ENCODE data around the gene CTNNBL1. TPM values are rescaled to one million over a fixed set of nuclear protein-coding genes. Genes with fewer than 3 reads are reported as not detected.

The CTNNBL1 gene
- total and polyA plus RNA-seq, 2 of the 4 experiments (the other 2 are of a cell fraction): 29.9 to 34.1 TPM

GRCh38 chr20:37902504-37903313 lies 208.9 kb downstream of the CTNNBL1 start, which contains the start of gene VSTM2L:
Gene VSTM2L, plus strand, starts transcription at chr20:37903127. Its CDS starts 224 bp downstream, at chr20:37903351.
- H2BK20ac ChIP-seq (ENCODE audit: low read depth, low read length): no peak within 1 kb of the TSS
- no peak within 1 kb of the TSS for H3K27ac ChIP-seq (ENCODE audit: insufficient read depth, low read length)
- no peak within 1 kb of the TSS for H2BK5ac ChIP-seq (ENCODE audit: low read depth, low read length, poor library complexity, severe bottlenecking)
- DNase-seq: peak; percentile 47
- in situ Hi-C loops (cut with MboI; ENCODE audit: low sequenced_read_pairs): no loop called here
- peak within 1 kb of the TSS; percentile 11 for H2AK9ac ChIP-seq (replicated peaks; ENCODE audit: low read depth, low read length, poor library complexity)
- H3K9ac ChIP-seq (ENCODE audit: low read depth, low read length): no peak within 1 kb of the TSS
- H2AFZ ChIP-seq (replicated peaks; ENCODE audit: low read length, poor library complexity): peak within 1 kb of the TSS; percentile 82
- no peak within 1 kb of the TSS for H2BK15ac ChIP-seq (ENCODE audit: low read depth, low read length)
- no peak within 1 kb of the TSS for H3K4ac ChIP-seq (ENCODE audit: low read depth, low read length)
- no peak within 1 kb of the TSS for H3K56ac ChIP-seq (ENCODE audit: extremely low read depth, insufficient read depth, low read length)
- intact Hi-C loops (cut with micrococcal nuclease): loop anchor here (2.0 to 10.0 kb wide), 4 partner anchors 90 to 422 kb away; no protein-coding TSS in a partner anchor
- H4K5ac ChIP-seq (ENCODE audit: low read depth, low read length): no peak within 1 kb of the TSS
- no peak within 1 kb of the TSS for H3K14ac ChIP-seq (replicated peaks; ENCODE audit: low read depth, low read length)
- H3K9me3 ChIP-seq (ENCODE audit: control insufficient read depth, insufficient read depth, low read length): no peaks in the 10 kb centered on the region
- WGBS, 2 experiments (ENCODE audit: extremely low coverage in 2 of 2, insufficient read length in 1 of 2): 6% methylated on average over 26 of the region's 71 CpGs; no CpG with 5 or more reads in 1 of the 2 experiments
- peaks cover 72% of the 10 kb centered on the region for H3K27me3 ChIP-seq (ENCODE audit: control insufficient read depth, insufficient read depth, low read length)
- CTCF ChIA-PET: no interaction called here
- H2AK5ac ChIP-seq (ENCODE audit: low read depth, low read length): no peak within 1 kb of the TSS
- peak within 1 kb of the TSS; percentile 16; the same call in 1 of the 2 replicates for H3K23ac ChIP-seq (ENCODE audit: low read depth, low read length)
- POLR2A ChIA-PET (ENCODE audit: unreplicated experiment): no interaction called here
- peaks cover 14% of the 10 kb centered on the region for H4K20me1 ChIP-seq (ENCODE audit: insufficient read depth, low read length)
- H4K91ac ChIP-seq (ENCODE audit: insufficient read depth, low read depth, low read length): no peak within 1 kb of the TSS
- H3K4me1 ChIP-seq (ENCODE audit: control insufficient read depth, insufficient read depth, low read length): peaks cover 2% of the 10 kb centered on the region; the same call in 1 of the 2 replicates
- H3K36me3 ChIP-seq (ENCODE audit: control insufficient read depth, insufficient read depth, low read length): no peaks in the 10 kb centered on the region
- 0 out of 2 replicates have a peak, but pooled peaks cover 2% of the 10 kb centered on the region for H3K9me1 ChIP-seq (ENCODE audit: insufficient read depth, low read length)
- H3K4me3 ChIP-seq (ENCODE audit: insufficient read depth, low read depth, low read length): peak within 1 kb of the TSS; percentile 31; the same call in 1 of the 2 replicates
- dilution Hi-C loops (cut with HindIII; ENCODE audit: low sequenced_read_pairs, unreplicated experiment): no loop called here
- H3K18ac ChIP-seq (ENCODE audit: low read depth, low read length): no peak within 1 kb of the TSS
- ATAC-seq (ENCODE audit: low read depth): peak; percentile 69
- H2BK120ac ChIP-seq (ENCODE audit: low read depth, low read length): no peak within 1 kb of the TSS
- TF ChIP-seq BHLHE40 (IDR thresholded peaks at IDR 0.05; ENCODE audit: low read depth, low read length): no peak
- peak; percentile 27; the same call in 1 of the 2 replicates for TF ChIP-seq MAZ (IDR thresholded peaks at IDR 0.05; ENCODE audit: borderline replicate concordance, low read depth, low read length)
- no peak for TF ChIP-seq POLR2A (IDR thresholded peaks at IDR 0.05; ENCODE audit: low read depth, low read length)
- no peak for TF ChIP-seq CHD1 (IDR thresholded peaks at IDR 0.05; ENCODE audit: low read depth, low read length)
- no peak within 1 kb of the TSS for H4K8ac ChIP-seq (ENCODE audit: low read depth in 2 of 2, low read length in 2 of 2)
- BruUV-seq (replicated peaks): no TSS peak
- H3K79me1 ChIP-seq (ENCODE audit: low read depth in 1 of 2, low read length in 2 of 2): no peaks in the 10 kb centered on the region
- peak within 1 kb of the TSS; percentile 41; the same call in 1 of the 2 replicates for H3K4me2 ChIP-seq (ENCODE audit: low read depth, low read length)
